NB4 (cell line): ENCODE results near the gene ARHGAP12.

ENCODE experiments used
- DNase-seq: peaks from one replicate; pipeline ENCODE4 v3.0.0; 2010; ENCODE audit warnings: low read depth
- H3K4me3 ChIP-seq: one replicate; pipeline ENCODE4 v1.5.1; 2011; ENCODE audit warnings: mild to moderate bottlenecking, low read depth, low read length, moderate library complexity
- MYC ChIP-seq: IDR thresholded peaks from 2 replicates; pipeline ENCODE4 v1.6.1; 2011; ENCODE audit warnings: low read depth, low read length
- POLR2A ChIP-seq: IDR thresholded peaks from 2 replicates; pipeline ENCODE4 v1.6.1; 2011; ENCODE audit warnings: mild to moderate bottlenecking; ENCODE audit not compliant: insufficient read length; ENCODE audit errors: extremely low read depth
- TF ChIP-seq, protein P1 (sequence below): IDR thresholded peaks from one replicate; pipeline ENCODE4 v1.5.1; 2012; ENCODE audit warnings: low read depth, low read length
- TF ChIP-seq, protein P2 (sequence below): IDR thresholded peaks from 2 replicates; pipeline ENCODE4 v1.6.1; 2011; ENCODE audit warnings: low read depth, low read length

Gene ARHGAP12

DNA sequence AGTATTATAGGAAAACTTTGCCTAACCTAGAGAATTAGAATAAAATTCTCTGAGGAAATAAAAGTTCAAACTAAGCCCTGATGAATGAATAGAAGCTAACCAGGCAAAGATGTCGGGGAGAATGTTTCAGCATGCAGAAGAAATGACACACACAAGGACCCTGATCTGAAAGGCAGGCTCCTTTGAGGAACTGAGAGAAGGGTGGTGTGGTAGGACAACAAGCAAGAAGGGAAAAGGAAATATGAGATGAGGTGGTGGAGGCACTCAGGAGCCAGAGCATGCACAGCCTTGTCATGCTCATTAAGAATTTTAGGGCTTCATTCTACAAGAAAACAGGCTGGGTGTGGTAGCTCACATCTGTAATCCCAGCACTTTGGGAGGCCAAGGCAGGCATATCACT, 90.6 kb downstream of the ARHGAP12 start:
- TF ChIP-seq MYC (no peak), POLR2A (no peak)
- TF ChIP-seq, protein P1, sequence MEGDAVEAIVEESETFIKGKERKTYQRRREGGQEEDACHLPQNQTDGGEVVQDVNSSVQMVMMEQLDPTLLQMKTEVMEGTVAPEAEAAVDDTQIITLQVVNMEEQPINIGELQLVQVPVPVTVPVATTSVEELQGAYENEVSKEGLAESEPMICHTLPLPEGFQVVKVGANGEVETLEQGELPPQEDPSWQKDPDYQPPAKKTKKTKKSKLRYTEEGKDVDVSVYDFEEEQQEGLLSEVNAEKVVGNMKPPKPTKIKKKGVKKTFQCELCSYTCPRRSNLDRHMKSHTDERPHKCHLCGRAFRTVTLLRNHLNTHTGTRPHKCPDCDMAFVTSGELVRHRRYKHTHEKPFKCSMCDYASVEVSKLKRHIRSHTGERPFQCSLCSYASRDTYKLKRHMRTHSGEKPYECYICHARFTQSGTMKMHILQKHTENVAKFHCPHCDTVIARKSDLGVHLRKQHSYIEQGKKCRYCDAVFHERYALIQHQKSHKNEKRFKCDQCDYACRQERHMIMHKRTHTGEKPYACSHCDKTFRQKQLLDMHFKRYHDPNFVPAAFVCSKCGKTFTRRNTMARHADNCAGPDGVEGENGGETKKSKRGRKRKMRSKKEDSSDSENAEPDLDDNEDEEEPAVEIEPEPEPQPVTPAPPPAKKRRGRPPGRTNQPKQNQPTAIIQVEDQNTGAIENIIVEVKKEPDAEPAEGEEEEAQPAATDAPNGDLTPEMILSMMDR, result no peak
- TF ChIP-seq, protein P2, sequence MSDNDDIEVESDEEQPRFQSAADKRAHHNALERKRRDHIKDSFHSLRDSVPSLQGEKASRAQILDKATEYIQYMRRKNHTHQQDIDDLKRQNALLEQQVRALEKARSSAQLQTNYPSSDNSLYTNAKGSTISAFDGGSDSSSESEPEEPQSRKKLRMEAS, result no peak

DNA sequence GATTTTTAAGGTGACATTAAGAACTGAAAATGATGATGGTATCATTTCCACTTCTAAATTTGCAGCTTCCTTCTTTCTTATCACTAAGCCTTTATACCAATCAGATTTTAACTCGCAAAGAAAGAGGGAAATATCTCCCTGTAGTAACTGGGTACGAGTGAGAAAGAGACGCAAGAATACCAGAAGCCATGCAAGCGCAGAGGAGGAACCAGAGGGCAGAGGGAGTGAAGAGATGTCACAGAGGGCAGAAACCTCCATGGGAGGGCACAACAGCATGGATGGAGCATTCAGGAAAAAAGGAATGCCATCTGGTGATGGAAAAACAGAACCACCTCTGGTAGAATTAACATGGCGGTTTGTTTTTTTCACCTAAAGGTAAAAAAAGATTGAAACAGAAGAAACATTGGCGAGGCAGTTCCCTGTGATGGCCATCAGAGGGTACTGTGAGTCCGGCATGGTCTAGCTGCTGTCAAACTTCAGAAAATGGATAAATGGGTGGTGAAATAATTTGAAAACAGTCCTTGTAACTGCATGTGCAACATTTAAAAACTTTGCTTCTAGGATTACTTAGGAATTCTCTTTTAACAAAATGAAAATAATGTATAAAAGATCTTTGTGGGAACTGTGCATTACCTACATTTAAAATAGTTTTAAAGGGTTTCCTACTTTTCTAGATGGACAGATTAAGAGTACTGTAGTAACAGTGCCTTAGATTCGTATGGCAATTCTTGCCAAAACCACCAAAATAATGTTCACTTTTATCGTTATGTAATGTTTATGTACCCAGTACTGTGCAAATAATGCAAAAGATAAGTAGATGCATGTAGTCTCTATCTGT, 91.8 kb downstream of the ARHGAP12 start:
- peak; percentile 34 for DNase-seq
- TF ChIP-seq POLR2A (no peak), MYC (no peak)
- TF ChIP-seq, protein P1, result peak; percentile 54
- TF ChIP-seq, protein P2, result no peak
- no peak overlapping the region for H3K4me3 ChIP-seq

More for the DNA sequence above, 90.6 kb downstream of the ARHGAP12 start:
- H3K4me3 ChIP-seq, result no peak overlapping the region
- DNase-seq, result peak; percentile 2

DNA sequence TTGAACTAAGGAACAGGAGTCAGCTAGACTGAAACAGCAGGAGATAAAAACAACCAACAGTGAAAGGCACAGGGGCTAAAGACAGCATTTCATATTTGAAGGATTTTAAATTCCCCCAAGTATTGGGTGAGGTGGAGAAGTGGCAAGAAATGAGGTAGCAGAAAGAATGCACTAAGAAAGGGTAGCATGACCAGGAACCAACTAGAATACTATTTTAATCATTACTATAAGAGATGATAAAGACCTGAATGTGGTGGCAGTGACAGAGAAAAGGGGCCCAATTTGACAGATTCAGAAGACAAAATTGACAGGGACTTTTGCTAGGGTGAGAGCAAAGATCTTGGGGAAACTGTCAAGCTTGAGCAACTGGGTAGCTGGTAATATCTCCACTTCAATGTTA, 94.9 kb downstream of the ARHGAP12 start:
- no peak for TF ChIP-seq POLR2A
- TF ChIP-seq, protein P2, result no peak
- TF ChIP-seq, protein P1, result no peak
- no peak for TF ChIP-seq MYC
- DNase-seq, result no peak
- no peak overlapping the region for H3K4me3 ChIP-seq

DNA sequence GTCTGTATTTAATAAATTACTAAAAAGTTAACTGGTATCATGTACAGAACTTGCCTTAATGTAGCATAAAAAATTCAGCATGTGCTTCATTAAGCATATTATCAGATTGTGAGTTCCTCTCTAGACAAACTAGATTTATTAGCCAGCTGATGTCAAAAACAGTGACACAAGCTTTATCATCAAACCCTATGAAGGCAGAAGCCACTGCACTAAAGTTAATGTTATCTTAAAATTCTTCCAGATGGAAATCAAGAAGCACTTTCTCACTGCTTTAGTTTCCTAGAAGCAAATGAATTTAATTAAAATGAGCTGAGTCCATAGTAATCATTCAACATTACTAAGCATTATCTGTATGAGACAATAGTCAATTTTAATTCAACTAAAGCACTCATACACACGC, 96.4 kb downstream of the ARHGAP12 start:
- no peak overlapping the region for H3K4me3 ChIP-seq
- TF ChIP-seq MYC (no peak), POLR2A (no peak)
- TF ChIP-seq, protein P1, result no peak
- TF ChIP-seq, protein P2, result no peak
- DNase-seq, result no peak

DNA sequence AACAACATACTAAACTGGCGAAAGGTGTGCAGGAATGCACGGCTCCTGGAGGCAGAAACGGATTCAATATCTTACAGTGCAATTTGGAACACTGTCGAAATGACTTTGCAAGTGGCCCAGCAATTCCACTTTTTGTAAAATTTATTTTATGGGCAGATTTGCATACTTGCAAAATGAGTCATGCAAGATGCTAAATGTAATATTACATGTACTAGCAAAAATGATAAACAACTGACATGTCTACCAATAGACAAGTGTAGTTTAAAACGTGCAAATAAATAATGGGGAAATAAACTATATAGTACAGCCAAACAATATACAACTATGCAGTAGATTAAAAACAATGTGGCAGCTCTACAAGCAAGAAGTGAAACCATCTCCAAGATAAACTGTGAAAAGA, 97.7 kb downstream of the ARHGAP12 start:
- H3K4me3 ChIP-seq, result no peak overlapping the region
- no peak for DNase-seq
- TF ChIP-seq POLR2A (no peak), MYC (no peak)
- TF ChIP-seq, protein P2, result no peak
- TF ChIP-seq, protein P1, result no peak
